ENCODE results near the gene CACNG8.
"Not testable (repeated sequence)": the region's sequence is repeated elsewhere in the genome, so short reads cannot be mapped to it uniquely, and the experiment has no call there.

Gene CACNG8

GRCh38 chr19:53962887-53963431 is at the start of gene CACNG8:
Gene CACNG8, plus strand, starts transcription at chr19:53962937.
- DNase-seq = no peak

GRCh38 chr19:53915000-53915399 is 47.7 kb upstream of the CACNG8 start:
- DNase-seq = no peak

- no peak for DNase-seq
These were observed 46.7 kb upstream of the CACNG8 start for GRCh38 chr19:53916004-53916403.

GRCh38 chr19:53917356-53917755 is 45.4 kb upstream of the CACNG8 start:
- no peak for DNase-seq

GRCh38 chr19:53927739-53928138 is 35.0 kb upstream of the CACNG8 start:
- DNase-seq = no peak

- DNase-seq = no peak
These were observed 26.7 kb upstream of the CACNG8 start for GRCh38 chr19:53936029-53936428.

GRCh38 chr19:53942001-53942786 is 20.5 kb upstream of the CACNG8 start:
- DNase-seq = no peak

GRCh38 chr19:53944416-53944815 is 18.3 kb upstream of the CACNG8 start:
- no peak for DNase-seq

- no peak for DNase-seq
These were observed 17.8 kb upstream of the CACNG8 start for GRCh38 chr19:53944933-53945332.

- no peak for DNase-seq
These were observed 17.3 kb upstream of the CACNG8 start for GRCh38 chr19:53945441-53945840.

- DNase-seq = no peak
These were observed 16.7 kb upstream of the CACNG8 start for GRCh38 chr19:53945998-53946397.

GRCh38 chr19:53947624-53948023 is 15.1 kb upstream of the CACNG8 start:
- DNase-seq = no peak

GRCh38 chr19:53948611-53949010 is 14.1 kb upstream of the CACNG8 start:
- not testable (repeated sequence) for DNase-seq

- DNase-seq = no peak
These were observed 11.3 kb upstream of the CACNG8 start for GRCh38 chr19:53951436-53951835.

- DNase-seq = no peak
These were observed 10.8 kb upstream of the CACNG8 start for GRCh38 chr19:53951947-53952346.

- DNase-seq = no peak
These were observed 9.4 kb upstream of the CACNG8 start for GRCh38 chr19:53953383-53953782.

- no peak for DNase-seq
These were observed 5.1 kb upstream of the CACNG8 start for GRCh38 chr19:53957448-53958167.

GRCh38 chr19:53958168-53958571 is 4.6 kb upstream of the CACNG8 start:
- no peak for DNase-seq

- no peak for DNase-seq
These were observed 3.6 kb upstream of the CACNG8 start for GRCh38 chr19:53958823-53959757.

- no peak for DNase-seq
These were observed 2.5 kb upstream of the CACNG8 start for GRCh38 chr19:53960187-53960586.

- no peak for DNase-seq
These were observed 1.9 kb upstream of the CACNG8 start for GRCh38 chr19:53960886-53961285.

- no peak for DNase-seq
These were observed 997 bp upstream of the CACNG8 start for GRCh38 chr19:53961523-53962356.

All from NCI-H345 (cell line).